H1 (cell line): ENCODE data around the gene RNF38. TPM values are rescaled to one million over a fixed set of nuclear protein-coding genes. Genes with fewer than 3 reads are reported as not detected.

ENCODE experiments used
- CBX5 ChIP-seq: fragments of 300-800, 300-1000 bp; sonication (generic); IDR thresholded peaks from 2 replicates; pipeline ENCODE4 v1.7.1; 2016; ENCODE audit warnings: antibody characterized with exemption, low read length, low read depth
- CREB1 ChIP-seq: IDR thresholded peaks from 2 replicates; pipeline ENCODE4 v1.6.1; 2012; ENCODE audit warnings: inconsistent platforms
- HDAC6 ChIP-seq: IDR thresholded peaks from one replicate; pipeline ENCODE4 v1.7.1; 2012; ENCODE audit warnings: low read depth, mild to moderate bottlenecking, inconsistent platforms, low read length, moderate library complexity
- RAD21 ChIP-seq, 2 experiments: IDR thresholded peaks in 1 of 2; conservative IDR thresholded peaks in 1 of 2; 2 replicates each; pipeline ENCODE4 v1.6.1; 2011; ENCODE audit warnings: low read depth in 2 of 2, low read length in 2 of 2, improper control_type of control experiment in 1 of 2, inconsistent platforms in 1 of 2, mild to moderate bottlenecking in 1 of 2, moderate library complexity in 1 of 2
- SAP30 ChIP-seq: fragments of 300-600 bp; sonication (generic); IDR thresholded peaks from 2 replicates; pipeline ENCODE4 v1.7.1; 2012; ENCODE audit warnings: low read length, moderate library complexity, mild to moderate bottlenecking, inconsistent platforms; ENCODE audit not compliant: insufficient read depth, insufficient replicate concordance
- SIN3A ChIP-seq, 2 experiments: IDR thresholded peaks in 1 of 2; conservative IDR thresholded peaks in 1 of 2; 2 replicates each; pipeline ENCODE4 v1.6.1; 2011 to 2012; ENCODE audit warnings: low read length in 2 of 2, improper control_type of control experiment in 1 of 2, low read depth in 1 of 2, mild to moderate bottlenecking in 1 of 2
- SP1 ChIP-seq: IDR thresholded peaks from 2 replicates; pipeline ENCODE4 v1.6.1; 2011; ENCODE audit warnings: low read depth, low read length
- SP2 ChIP-seq: IDR thresholded peaks from 2 replicates; pipeline ENCODE4 v1.6.1; 2012; ENCODE audit warnings: mild to moderate bottlenecking, low read length, inconsistent platforms
- TEAD4 ChIP-seq: IDR thresholded peaks from 2 replicates; pipeline ENCODE4 v1.6.1; 2012; ENCODE audit warnings: low read depth, low read length, inconsistent platforms, mixed read lengths
- polyA plus RNA-seq, 7 experiments: library from polyadenylated mRNA; depleted of rRNA in 3 of 7; stranded (reverse) in 5 of 7; unstranded in 2 of 7; fragments of >200 nt in 5 of 7; fragments of 200-250 nt in 2 of 7; gene quantifications; 1 replicate in 5 of 7; 2 replicates in 1 of 7; 4 replicates in 1 of 7; pipeline versions ENCODE4 v1.2.1 to v1.2.3, GENCODE V29; 2011 to 2013; ENCODE audit warnings: missing spikeins in 2 of 7, mixed read lengths in 2 of 7
- total RNA-seq: library from RNA; stranded (reverse); fragmentation: NEBNext Ultra II Directional; extraction: Animal tissue kit (Norgen Biotek cat#: 25700); gene quantifications from 2 replicates; pipeline ENCODE4 v1.2.1, GENCODE V29; 2021
- TF ChIP-seq, protein P1 (sequence below): fragments of 300-600 bp; sonication (generic); IDR thresholded peaks from 2 replicates; pipeline ENCODE4 v1.7.1; 2012; ENCODE audit warnings: low read length, moderate library complexity, mild to moderate bottlenecking, inconsistent platforms; ENCODE audit not compliant: insufficient replicate concordance
- TF ChIP-seq, protein P2 (sequence below): IDR thresholded peaks from 2 replicates; pipeline ENCODE4 v1.6.1; 2012; ENCODE audit warnings: inconsistent platforms

Gene RNF38
- total and polyA plus RNA-seq, 2 of the 8 experiments (the other 6 are each of a cell fraction or from before 2014, with no cell fraction given) = 54.9 to 60.9 TPM

DNA sequence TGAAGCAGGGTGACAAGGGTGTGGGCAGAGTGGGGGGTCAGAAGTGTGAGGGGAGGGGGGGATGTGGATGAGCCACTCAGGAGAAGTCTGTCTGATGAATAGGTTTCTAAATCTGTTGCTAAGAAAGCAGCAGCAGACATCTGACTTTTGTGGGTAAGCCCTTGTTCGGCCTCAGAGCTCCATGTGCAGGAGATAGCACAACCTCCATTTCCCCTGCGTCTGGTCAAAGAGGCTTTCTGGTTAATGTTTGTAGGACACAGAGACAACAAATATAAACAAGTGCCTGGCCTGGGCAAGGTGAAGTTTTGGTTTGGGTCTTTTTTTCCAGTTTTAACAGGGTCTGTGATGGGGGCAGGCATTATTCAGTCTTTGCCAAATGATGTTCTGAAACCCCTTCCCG, 84.8 kb downstream of the RNF38 start (continued):
- TF ChIP-seq, protein P1, sequence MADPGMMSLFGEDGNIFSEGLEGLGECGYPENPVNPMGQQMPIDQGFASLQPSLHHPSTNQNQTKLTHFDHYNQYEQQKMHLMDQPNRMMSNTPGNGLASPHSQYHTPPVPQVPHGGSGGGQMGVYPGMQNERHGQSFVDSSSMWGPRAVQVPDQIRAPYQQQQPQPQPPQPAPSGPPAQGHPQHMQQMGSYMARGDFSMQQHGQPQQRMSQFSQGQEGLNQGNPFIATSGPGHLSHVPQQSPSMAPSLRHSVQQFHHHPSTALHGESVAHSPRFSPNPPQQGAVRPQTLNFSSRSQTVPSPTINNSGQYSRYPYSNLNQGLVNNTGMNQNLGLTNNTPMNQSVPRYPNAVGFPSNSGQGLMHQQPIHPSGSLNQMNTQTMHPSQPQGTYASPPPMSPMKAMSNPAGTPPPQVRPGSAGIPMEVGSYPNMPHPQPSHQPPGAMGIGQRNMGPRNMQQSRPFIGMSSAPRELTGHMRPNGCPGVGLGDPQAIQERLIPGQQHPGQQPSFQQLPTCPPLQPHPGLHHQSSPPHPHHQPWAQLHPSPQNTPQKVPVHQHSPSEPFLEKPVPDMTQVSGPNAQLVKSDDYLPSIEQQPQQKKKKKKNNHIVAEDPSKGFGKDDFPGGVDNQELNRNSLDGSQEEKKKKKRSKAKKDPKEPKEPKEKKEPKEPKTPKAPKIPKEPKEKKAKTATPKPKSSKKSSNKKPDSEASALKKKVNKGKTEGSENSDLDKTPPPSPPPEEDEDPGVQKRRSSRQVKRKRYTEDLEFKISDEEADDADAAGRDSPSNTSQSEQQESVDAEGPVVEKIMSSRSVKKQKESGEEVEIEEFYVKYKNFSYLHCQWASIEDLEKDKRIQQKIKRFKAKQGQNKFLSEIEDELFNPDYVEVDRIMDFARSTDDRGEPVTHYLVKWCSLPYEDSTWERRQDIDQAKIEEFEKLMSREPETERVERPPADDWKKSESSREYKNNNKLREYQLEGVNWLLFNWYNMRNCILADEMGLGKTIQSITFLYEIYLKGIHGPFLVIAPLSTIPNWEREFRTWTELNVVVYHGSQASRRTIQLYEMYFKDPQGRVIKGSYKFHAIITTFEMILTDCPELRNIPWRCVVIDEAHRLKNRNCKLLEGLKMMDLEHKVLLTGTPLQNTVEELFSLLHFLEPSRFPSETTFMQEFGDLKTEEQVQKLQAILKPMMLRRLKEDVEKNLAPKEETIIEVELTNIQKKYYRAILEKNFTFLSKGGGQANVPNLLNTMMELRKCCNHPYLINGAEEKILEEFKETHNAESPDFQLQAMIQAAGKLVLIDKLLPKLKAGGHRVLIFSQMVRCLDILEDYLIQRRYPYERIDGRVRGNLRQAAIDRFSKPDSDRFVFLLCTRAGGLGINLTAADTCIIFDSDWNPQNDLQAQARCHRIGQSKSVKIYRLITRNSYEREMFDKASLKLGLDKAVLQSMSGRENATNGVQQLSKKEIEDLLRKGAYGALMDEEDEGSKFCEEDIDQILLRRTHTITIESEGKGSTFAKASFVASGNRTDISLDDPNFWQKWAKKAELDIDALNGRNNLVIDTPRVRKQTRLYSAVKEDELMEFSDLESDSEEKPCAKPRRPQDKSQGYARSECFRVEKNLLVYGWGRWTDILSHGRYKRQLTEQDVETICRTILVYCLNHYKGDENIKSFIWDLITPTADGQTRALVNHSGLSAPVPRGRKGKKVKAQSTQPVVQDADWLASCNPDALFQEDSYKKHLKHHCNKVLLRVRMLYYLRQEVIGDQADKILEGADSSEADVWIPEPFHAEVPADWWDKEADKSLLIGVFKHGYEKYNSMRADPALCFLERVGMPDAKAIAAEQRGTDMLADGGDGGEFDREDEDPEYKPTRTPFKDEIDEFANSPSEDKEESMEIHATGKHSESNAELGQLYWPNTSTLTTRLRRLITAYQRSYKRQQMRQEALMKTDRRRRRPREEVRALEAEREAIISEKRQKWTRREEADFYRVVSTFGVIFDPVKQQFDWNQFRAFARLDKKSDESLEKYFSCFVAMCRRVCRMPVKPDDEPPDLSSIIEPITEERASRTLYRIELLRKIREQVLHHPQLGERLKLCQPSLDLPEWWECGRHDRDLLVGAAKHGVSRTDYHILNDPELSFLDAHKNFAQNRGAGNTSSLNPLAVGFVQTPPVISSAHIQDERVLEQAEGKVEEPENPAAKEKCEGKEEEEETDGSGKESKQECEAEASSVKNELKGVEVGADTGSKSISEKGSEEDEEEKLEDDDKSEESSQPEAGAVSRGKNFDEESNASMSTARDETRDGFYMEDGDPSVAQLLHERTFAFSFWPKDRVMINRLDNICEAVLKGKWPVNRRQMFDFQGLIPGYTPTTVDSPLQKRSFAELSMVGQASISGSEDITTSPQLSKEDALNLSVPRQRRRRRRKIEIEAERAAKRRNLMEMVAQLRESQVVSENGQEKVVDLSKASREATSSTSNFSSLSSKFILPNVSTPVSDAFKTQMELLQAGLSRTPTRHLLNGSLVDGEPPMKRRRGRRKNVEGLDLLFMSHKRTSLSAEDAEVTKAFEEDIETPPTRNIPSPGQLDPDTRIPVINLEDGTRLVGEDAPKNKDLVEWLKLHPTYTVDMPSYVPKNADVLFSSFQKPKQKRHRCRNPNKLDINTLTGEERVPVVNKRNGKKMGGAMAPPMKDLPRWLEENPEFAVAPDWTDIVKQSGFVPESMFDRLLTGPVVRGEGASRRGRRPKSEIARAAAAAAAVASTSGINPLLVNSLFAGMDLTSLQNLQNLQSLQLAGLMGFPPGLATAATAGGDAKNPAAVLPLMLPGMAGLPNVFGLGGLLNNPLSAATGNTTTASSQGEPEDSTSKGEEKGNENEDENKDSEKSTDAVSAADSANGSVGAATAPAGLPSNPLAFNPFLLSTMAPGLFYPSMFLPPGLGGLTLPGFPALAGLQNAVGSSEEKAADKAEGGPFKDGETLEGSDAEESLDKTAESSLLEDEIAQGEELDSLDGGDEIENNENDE = no peak
- TF ChIP-seq SIN3A (conservative IDR thresholded peaks at IDR 0.05 in 1 of 2, IDR thresholded peaks at IDR 0.05 in 1 of 2; ENCODE audit: low read depth in 1 of 2, low read length in 2 of 2) = no peak
- TF ChIP-seq, protein P2, sequence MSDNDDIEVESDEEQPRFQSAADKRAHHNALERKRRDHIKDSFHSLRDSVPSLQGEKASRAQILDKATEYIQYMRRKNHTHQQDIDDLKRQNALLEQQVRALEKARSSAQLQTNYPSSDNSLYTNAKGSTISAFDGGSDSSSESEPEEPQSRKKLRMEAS = no peak
- no peak for TF ChIP-seq HDAC6
- no peak for TF ChIP-seq CBX5
- no peak for TF ChIP-seq CREB1
- no peak for TF ChIP-seq SAP30
- TF ChIP-seq TEAD4 = no peak
- TF ChIP-seq RAD21 (IDR thresholded peaks at IDR 0.05 in 1 of 2, conservative IDR thresholded peaks at IDR 0.05 in 1 of 2; ENCODE audit: low read depth in 2 of 2, low read length in 2 of 2) = no peak
- TF ChIP-seq SP1 = no peak
- no peak for TF ChIP-seq SP2
- TF ChIP-seq, all 59 proteins: peak for 0
